Measurements from ENCODE around the gene ZCWPW1.

ZCWPW1 gene

DNA sequence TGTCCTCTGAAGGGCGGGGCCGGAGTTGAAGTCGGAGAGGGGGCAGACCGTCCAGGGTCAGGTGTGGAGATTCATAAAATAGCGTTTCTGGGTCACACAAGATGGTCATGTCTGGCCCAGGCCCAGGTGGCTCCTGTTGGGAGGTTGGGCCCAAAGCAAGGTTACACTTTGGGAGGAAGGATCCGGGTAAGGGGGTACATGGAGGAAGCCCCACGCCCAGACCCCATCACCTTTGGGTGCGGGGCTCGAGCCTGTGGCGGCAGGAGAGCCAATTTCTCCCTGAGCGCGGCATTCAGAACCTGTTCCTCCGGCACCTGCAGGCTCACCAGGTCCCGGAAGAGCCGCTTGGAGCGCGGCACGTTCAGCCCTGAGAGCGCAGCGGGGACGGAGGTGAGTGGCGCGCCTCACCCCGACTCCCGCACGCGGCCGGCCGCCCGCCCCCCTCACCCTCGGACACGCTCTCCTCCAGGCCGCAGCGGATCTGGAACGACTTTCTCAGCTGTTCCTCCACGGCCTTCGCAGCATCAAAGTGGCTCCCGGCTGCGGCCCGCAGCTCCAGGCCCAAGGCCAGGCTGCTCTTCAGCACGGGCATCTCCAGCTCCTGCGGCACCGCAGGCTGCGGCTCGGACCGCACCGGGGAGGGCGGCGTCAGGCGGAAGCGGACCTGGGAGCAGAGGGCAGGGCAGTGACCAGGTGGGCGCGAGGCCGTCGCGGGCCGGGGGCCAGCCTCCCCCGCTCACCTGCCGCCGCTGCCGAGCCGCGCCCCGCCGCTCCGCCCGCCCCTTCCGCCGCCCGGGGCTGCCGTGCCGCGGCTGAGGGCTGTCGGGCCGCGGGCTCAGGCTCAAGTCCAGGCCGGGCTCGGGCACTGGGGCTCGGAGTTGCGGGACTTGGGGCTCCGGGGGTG is 7.2 kb upstream of the ZCWPW1 start:
- in situ Hi-C loops (cut with MboI; ENCODE audit: low pct_unique_long_range_greater_than_20kb, low sequenced_read_pairs) = no loop called here
- peak; percentile 34 for DNase-seq

DNA sequence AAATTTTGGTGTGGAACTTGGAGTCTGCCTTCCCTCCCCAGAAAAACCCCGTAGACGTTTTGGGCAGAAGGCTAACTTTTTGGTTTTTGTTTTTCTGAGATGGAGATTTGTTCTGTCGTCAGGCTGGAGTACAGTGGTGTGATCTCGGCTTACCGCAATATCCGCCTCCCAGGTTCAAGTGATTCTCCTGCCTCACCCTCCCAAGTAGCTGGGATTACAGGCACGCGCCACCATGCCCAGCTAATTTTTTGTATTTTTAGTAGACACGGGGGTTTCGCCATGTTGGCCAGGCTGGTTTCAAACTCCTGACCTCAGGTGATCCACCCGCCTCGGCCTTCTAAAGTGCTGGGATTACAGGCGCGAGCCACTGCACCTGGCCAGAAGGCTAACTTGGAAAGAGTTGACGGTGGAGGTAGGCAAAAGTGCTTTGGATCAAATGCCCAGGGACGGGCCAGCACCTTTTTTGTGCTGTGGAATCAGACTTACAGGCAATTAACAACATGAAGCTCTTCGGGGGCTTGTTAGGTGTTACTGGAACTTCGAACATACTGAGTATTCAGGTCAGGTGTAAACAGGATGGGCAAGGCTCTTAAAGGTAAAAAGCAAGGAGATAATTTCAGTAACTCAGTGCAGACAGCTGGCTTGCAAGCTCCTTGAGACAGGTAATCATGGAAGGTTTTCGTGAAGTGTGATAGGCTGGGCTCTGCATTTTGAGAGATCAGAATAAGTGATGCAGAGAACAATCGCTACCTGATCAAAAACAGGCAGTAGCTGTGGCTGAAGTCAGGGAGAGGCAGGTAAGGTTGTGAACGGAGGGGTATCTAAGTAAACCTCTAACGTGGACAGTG is 6.0 kb upstream of the ZCWPW1 start:
- no peak for DNase-seq
- in situ Hi-C loops (cut with MboI; ENCODE audit: low pct_unique_long_range_greater_than_20kb, low sequenced_read_pairs) = no loop called here

DNA sequence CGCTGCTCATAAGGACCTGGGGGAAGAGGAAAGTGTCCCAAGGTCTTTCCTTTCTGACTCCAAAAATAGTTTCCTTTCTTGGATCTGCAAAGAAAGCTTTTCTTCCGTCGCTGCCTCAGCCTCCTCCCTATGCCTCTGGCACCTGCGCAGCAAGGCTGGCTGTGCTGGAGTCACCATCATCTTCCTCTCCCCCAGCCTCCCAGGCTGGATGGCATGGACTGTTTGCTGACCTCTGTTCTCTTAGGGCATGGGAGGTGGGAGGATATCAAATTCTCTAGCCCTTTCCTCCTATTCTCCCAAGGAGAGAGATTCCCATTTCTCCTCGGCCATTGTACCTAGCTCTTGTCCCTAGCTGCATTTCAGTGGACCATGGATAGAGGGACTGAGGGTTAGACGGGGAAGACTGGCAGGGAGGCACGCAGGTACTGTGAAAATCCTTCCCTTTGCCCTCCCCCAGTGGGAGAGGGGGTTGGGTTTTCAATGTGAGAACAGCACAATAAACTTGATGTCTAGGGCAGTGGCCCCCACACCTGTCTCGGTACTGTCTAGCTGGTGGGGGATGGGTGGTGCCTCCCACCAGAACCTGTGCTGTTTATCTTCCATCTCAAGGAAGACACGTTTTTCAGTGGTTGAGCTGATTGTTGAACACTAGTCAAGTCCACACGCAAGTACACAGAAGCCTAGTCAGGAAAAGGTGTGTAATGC is 5.2 kb upstream of the ZCWPW1 start:
- DNase-seq = no peak
- in situ Hi-C loops (cut with MboI; ENCODE audit: low pct_unique_long_range_greater_than_20kb, low sequenced_read_pairs) = no loop called here

DNA sequence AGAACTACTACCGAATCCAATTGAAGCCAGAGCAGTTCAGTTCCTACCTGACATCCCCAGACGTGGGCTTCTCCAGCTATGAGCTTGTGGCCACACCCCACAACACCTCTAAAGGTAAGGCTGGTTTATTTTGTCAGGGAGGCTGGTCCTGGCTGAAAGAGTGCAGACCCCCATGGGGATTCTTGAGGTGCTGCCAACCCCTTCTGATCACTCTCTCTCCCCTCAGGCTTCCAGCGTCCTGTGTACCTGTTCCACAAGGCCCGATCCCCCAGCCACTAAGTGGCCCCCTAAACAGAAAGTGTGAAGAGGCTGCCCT is 4.7 kb upstream of the ZCWPW1 start:
- in situ Hi-C loops (cut with MboI; ENCODE audit: low pct_unique_long_range_greater_than_20kb, low sequenced_read_pairs) = no loop called here

DNA sequence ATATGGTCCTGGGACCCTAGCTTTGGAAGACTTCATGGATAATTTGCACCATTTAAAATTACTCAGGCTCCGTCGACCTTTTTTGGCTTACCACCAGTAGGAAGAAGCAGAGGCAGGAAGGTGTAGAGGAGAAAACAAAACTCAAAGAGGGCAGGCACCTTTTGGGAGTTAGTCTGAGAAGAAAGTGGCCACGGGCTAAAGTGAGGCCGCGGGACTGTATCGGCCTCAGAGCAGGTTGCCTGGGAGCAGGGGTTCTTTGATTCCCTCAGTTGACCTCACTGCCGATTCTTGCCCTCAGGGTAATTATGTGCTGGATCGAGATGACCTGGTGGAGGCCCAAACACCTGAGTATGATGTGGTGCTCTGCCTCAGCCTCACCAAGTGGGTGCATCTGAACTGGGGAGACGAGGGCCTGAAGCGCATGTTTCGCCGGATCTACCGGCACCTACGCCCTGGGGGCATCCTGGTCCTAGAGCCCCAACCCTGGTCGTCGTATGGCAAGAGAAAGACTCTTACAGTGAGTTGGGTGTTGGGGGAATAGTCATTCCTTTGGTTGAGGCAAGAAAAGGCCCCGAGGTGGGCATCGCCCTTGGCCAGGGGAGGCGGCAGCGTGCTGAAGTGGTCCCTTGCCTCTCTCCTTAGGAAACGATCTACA is 4.2 kb upstream of the ZCWPW1 start:
- in situ Hi-C loops (cut with MboI; ENCODE audit: low pct_unique_long_range_greater_than_20kb, low sequenced_read_pairs) = no loop called here

More for the DNA sequence above, 4.7 kb upstream of the ZCWPW1 start:
- DNase-seq = no peak

DNA sequence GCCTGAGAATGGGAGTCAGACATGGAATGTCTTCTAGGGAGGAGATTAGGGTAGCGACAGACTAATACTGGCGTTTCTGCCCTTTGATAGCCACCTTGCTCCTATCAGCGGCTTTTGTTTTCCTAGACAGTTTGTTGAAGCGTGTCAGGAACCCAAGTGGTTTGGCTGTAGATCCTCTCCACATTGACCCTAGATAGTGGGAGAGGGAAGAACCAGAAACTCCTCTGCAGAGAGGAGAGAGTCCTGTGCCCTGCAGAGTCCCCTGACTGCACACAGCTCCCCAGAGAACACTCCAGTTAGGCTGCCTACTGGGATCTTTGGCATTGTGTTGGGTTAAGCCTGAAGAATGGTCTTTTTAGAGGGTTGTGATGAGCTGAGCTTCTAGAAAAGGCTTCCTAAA is 3.5 kb upstream of the ZCWPW1 start:
- in situ Hi-C loops (cut with MboI; ENCODE audit: low pct_unique_long_range_greater_than_20kb, low sequenced_read_pairs) = no loop called here
- DNase-seq = no peak

More for the DNA sequence above, 4.2 kb upstream of the ZCWPW1 start:
- no peak for DNase-seq

DNA sequence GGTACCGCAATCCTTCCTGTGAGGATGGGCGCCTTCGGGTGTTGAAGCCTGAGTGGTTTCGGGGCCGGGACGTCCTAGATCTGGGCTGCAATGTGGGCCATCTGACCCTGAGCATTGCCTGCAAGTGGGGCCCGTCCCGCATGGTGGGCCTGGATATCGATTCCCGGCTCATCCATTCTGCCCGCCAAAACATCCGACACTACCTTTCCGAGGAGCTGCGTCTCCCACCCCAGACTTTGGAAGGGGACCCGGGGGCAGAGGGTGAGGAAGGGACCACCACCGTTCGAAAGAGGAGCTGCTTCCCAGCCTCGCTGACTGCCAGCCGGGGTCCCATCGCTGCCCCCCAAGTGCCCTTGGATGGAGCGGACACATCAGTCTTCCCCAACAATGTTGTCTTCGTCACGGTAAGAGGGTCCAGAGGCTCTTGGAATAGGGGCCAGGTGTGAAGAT is 2.8 kb upstream of the ZCWPW1 start:
- no peak for DNase-seq
- in situ Hi-C loops (cut with MboI; ENCODE audit: low pct_unique_long_range_greater_than_20kb, low sequenced_read_pairs) = no loop called here

DNA sequence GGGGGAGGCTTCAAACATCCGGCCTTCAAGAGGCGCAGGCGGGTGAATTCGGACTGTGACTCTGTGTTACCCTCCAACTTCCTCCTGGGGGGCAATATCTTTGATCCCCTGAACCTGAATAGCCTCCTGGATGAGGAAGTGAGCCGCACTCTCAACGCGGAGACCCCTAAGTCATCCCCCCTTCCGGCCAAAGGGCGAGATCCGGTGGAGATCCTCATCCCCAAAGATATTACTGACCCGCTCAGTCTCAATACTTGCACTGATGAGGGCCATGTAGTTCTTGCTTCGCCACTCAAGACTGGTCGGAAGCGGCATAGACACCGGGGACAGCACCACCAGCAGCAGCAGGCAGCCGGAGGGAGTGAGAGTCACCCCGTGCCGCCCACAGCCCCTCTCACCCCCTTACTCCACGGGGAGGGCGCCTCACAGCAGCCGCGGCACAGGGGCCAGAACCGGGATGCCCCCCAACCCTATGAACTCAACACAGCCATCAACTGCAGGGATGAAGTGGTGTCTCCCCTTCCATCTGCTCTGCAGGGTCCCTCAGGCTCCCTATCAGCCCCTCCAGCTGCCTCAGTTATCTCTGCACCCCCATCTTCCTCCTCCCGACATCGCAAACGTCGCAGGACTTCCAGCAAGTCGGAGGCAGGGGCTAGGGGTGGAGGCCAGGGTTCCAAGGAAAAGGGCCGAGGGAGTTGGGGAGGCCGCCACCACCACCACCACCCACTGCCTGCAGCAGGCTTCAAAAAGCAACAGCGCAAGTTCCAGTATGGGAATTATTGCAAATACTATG is 2.2 kb upstream of the ZCWPW1 start:
- in situ Hi-C loops (cut with MboI; ENCODE audit: low pct_unique_long_range_greater_than_20kb, low sequenced_read_pairs) = no loop called here
- DNase-seq = no peak

DNA sequence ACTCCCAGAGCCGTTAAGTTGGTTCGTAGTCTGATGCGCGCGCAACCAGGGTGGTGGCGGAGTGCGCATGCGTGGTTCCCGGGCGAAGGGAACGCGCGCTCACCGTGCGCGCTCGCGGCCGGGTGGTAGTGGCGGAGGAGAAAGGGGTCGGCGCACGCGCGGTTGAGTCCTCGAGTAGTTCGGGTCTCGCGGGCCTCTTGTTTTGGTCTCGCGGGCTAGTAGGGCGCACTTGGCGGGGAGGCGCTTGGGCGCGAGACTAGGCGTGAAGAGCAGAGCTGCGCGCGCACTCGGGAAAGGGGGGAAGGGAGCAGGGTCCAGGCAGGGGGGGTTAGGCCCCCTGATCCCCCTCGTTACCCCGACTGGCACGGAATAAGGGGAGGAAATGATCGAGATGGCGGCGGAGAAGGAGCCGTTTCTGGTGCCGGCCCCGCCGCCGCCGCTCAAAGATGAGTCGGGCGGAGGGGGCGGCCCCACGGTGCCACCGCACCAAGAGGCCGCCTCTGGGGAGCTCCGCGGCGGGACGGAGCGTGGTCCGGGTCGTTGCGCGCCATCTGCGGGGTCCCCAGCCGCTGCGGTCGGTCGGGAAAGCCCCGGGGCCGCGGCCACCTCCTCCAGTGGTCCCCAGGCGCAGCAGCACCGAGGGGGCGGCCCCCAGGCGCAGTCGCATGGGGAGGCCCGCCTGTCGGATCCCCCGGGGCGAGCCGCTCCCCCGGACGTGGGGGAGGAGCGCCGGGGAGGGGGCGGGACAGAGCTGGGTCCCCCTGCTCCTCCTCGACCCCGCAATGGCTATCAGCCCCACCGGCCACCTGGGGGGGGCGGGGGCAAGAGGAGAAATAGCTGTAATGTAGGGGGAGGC is 1.4 kb upstream of the ZCWPW1 start, which contains the start of gene MEPCE:
MEPCE (plus strand) TSS at position 195 of the 856 bp plus-strand sequence; CDS start at position 383, 188 bp downstream.
- peak; percentile 96 for DNase-seq
- in situ Hi-C loops (cut with MboI; ENCODE audit: low pct_unique_long_range_greater_than_20kb, low sequenced_read_pairs) = no loop called here

DNA sequence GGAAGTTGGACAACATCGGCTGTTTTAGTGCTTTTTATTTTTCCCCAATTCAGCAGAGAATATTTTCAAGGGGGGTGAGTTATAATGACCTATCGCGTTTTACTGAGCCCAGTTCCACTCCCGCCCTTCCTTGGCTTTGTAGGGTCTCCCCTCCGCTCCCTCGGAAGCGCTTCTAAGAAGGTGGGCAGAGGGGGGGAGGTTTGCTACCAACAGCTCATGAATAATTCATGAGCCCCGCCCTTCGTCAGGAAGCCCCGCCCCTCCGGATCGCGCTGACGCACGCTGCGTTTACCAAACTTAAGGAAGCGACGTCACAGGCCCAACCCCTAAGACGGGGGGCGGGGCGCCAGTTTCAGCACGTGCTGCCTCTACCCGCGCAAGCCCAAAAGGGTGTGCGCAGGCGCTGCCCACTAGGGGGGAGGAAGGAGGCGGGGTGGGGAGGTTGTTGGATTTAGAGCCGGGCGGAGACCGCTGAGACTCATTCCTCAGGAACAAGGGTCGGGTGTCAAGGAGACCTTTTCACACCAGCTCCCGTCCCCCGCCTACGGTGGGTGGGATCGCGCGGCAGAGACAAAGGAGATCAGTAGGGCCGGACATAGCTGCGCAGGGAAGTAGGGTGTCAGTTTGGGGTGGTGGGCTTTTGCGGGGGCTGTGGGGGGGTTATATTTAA is 599 bp upstream of the ZCWPW1 start:
- in situ Hi-C loops (cut with MboI; ENCODE audit: low pct_unique_long_range_greater_than_20kb, low sequenced_read_pairs) = no loop called here
- DNase-seq = peak; percentile 100

DNA sequence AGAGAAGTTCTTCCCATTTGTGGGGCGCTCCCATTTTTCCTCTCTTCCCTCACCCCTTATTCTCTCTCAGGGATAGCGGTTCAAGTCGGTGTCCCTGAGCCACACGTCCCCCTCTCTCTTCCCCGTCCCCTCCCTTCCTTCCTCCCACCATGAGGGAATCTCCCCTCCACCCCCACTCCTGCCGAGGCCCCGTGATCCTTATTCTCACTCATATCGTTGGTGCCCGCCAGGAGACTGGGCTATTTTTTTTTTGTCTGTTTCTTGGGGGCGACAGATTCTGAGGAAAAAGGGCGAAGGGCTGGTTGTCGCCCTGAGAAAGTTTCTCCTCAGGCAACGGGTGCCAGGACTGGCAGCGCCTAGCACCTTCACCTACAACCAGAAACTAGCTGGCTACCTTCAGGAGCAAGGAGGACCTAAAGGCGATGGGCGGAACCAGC is 723 bp downstream of the ZCWPW1 start:
- in situ Hi-C loops (cut with MboI; ENCODE audit: low pct_unique_long_range_greater_than_20kb, low sequenced_read_pairs) = no loop called here
- DNase-seq = no peak

DNA sequence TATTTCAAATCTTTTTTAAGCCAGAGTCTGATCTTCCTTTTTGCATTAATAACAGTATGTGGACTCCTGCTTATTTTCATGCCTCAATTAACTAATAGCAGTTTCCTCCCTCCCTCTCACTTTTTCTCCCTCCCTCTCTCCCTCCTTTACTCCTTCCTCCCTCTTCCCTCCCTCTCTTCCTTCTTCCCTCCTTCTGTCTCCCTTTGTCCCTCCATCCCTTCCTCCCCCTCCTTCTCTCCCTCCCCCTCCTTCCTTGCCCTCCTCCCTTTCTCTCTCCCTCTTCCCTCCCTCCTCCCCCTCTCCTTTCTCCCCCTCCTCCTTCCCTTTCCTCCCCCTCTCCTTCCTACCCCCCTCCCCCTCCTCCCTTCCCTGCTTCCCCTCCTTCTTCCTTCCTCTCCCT is 2.0 kb downstream of the ZCWPW1 start:
- in situ Hi-C loops (cut with MboI; ENCODE audit: low pct_unique_long_range_greater_than_20kb, low sequenced_read_pairs) = no loop called here

DNA sequence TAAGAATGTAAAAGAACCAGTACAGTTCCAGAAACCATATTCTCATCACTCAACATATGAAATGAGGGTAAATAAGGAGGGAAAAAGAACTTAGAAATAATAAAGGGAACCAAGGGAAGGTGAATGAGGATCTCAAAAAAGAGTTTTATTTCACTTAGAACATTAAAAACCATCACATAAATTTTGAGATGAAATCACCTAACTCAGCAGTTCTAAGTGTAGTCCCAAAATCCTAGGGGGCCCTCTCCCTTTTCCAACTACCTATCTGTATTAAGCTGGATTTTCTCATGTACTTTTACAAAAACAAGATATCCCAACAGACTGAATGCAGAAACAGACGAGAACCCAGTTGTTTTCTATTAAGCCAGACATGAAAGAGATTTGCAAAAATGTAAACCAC is 3.2 kb downstream of the ZCWPW1 start:
- in situ Hi-C loops (cut with MboI; ENCODE audit: low pct_unique_long_range_greater_than_20kb, low sequenced_read_pairs) = no loop called here
- no peak for DNase-seq

More for the DNA sequence above, 2.0 kb downstream of the ZCWPW1 start:
- no peak for DNase-seq

DNA sequence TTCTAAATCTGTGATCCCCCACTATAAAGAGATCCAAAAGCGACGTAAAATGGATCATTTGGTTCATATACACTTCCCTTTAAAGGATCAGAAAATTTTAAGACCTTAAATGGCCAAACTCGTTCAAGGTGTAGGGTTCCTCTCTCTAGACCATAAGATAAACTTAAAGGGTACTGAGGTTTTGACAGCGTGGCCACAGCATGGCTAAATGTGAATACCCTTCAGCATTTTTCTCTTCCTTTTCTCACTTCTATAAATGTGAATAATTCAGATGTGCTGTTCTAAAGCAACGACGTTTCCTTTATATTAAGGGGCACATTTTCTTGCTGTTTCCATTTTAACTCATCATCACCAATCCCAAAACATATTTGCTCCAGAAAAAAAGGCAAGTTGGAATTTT is 5.2 kb downstream of the ZCWPW1 start:
- no peak for DNase-seq
- in situ Hi-C loops (cut with MboI; ENCODE audit: low pct_unique_long_range_greater_than_20kb, low sequenced_read_pairs) = no loop called here

DNA sequence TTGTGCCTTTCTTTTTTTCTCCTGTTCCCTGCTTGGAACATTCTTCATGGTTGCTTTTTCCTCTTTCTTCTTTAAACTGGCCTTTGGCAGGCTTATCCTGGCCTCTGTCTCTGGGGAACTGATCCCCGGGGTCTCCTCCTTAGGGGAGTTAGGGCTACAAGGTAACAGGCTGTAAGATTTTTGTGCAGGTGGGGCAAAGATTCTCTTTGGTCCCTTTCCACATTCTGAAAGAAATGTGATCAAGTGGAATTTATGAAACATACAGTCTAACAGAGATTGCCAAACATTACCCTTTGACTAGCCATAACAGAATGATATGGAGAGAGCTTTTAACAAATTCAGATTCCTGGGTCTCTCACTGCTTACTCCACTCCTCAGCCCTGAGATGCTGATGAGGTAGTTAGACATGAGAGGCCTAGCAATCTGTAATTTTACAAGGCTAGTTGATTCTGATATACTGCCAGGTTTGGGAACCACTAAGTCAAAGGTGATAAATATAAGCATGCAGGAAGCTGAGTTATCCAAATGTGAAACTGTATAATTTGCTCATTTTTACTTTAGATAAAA is 8.8 kb downstream of the ZCWPW1 start:
- in situ Hi-C loops (cut with MboI; ENCODE audit: low pct_unique_long_range_greater_than_20kb, low sequenced_read_pairs) = no loop called here
- DNase-seq = no peak

DNA sequence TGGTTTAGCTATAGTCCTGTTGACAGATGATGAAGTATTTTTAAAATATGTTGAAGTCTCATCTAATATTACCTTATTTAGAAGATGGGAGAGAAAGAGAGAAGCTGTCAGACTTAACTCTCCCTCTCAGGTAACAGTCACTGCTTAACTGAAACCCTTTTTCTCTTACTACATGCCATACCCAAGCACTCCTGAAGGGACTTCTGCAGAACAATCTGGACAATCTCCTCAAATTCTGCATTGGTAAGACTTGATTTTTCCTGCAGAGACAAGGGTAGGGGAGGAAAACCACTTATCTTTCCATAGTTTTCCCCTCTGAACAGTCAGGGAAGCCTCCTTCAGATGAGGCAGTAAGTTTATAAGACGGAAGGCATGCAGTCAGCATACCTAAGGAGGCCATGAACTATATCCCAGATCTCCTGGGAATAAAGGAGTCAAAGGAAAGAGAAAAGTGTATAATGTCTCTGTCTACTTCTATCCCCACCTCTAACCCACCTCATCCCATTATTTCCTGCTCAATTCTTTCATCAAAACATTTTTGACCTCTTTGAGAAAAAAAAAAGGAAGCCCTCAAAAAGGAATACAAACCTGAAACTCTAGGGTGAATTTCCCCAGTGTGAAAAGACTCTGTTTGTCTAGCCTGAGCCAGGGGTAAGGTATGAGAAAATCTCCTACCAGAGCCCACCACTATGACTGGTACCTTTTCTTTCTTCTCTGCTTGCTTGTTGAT is 9.4 kb downstream of the ZCWPW1 start:
- DNase-seq = no peak
- in situ Hi-C loops (cut with MboI; ENCODE audit: low pct_unique_long_range_greater_than_20kb, low sequenced_read_pairs) = no loop called here
